ENCODE measurements around the gene HBD. TPM values are rescaled to one million over a fixed set of nuclear protein-coding genes. Genes with fewer than 3 reads are reported as not detected.

Gene HBD
- total and polyA plus RNA-seq, 9 of the 15 experiments (the other 6 are each of a cell fraction or from before 2014, with no cell fraction given), result 11.8 to 169 (median 36.0) TPM

DNA sequence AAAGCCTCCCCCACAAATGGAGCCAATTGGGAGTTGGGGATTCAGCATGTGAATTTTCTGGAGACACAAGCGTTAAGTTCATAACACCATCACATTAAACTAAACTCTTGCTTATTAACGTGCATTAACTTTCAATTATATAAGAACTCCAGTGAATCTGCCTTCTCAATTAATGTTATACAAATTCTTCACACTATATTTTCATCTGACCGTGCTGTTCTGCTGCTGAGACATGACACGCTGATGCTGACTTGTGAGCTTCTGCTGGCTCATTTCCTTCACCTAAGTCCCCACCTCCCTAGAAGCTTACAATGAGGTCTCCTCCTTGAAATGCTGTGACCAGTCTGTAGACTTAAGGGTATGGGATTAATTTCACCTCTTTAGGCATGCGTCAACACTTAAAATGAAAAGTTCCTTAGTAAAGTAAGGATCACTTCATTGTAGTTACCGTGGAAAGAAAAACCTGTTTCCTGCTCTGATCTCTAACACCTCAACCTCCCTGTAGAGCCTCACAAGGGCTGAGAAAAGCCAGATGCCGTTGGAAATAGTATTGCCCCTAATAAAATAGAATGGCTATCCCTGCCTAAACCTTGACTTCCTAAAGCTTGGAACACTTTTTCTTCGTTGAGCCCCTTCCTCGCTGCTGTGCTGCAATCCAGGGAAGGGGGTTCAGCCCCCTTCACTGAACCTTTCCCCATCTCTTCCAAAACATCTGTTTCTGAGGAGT, 18.1 kb upstream of the HBD start:
- in situ Hi-C loops (cut with MboI) (no loop called here), intact Hi-C loops (cut with micrococcal nuclease) (loop anchor here (2.0 kb wide), 1 partner anchor 36 kb away; no protein-coding TSS in a partner anchor)
- peak overlapping the region; percentile 73 for H3K27ac ChIP-seq (ENCODE audit: extremely low read depth, low read depth, low read length)
- no peak for FAIRE-seq
- peaks cover 4% of the 10 kb centered on the region; the same call in 1 of the 2 replicates for H4K20me1 ChIP-seq (replicated peaks; ENCODE audit: control insufficient read depth, insufficient read depth, low read length)
- H3K79me2 ChIP-seq (ENCODE audit: control insufficient read depth, insufficient read depth, low read length), result peaks cover 79% of the 10 kb centered on the region
- WGBS (ENCODE audit: insufficient coverage, low coverage, missing lambda C conversion rate), result 4% methylated on average over 9 of the region's 9 CpGs
- POLR2A ChIA-PET, result interaction anchor here (0.6 to 6.9 kb wide), 7 partner anchors 10 to 1569 kb away, joined by 3 to 30 read pairs (median 6); partner anchors contain the start of gene HBE1
- peaks cover 11 to 20% of the 10 kb centered on the region in 2 experiments for H3K4me1 ChIP-seq (replicated peaks in 1 of 2; ENCODE audit: control insufficient read depth in 2 of 2, insufficient read depth in 2 of 2, low read length in 2 of 2)
- H3K9me1 ChIP-seq (ENCODE audit: control insufficient read depth, insufficient read depth, low read length), result no peaks in the 10 kb centered on the region
- CTCF ChIA-PET (ENCODE audit: low intra/inter-chr PET ratio), result no interaction called here
- no TSS peak for BruUV-seq (replicated peaks)
- H3K36me3 ChIP-seq (ENCODE audit: control insufficient read depth, insufficient read depth, low read length), result peaks cover 27% of the 10 kb centered on the region
- H3K4me3 ChIP-seq, result peak overlapping the region; percentile 58
- H3K9ac ChIP-seq (ENCODE audit: insufficient read depth in 1 of 2, low read depth in 2 of 2, low read length in 2 of 2), result peak overlapping the region; percentile 70 to 86
- no peaks in the 10 kb centered on the region for H3K27me3 ChIP-seq (ENCODE audit: control insufficient read depth in 2 of 2, insufficient read depth in 2 of 2, low read length in 2 of 2)
- 0 out of 3 replicates have a peak, but pooled peaks have one; percentile 4 for ATAC-seq
- no peak overlapping the region; the same call in 1 of the 2 replicates for H2AFZ ChIP-seq (ENCODE audit: low read depth, low read length)
- H3K4me2 ChIP-seq (ENCODE audit: insufficient read depth, low read length), result peak overlapping the region; percentile 94
- no peaks in the 10 kb centered on the region for H3K9me3 ChIP-seq (replicated peaks; ENCODE audit: control insufficient read depth, insufficient read depth, low read depth, low read length)
- DNase-seq (ENCODE audit: extremely low read depth in 1 of 4, low spot score in 3 of 4), result peak in 3 of 4 experiments; percentile 46 to 72 (median 59)
- TF ChIP-seq STAG1 (CRISPR knock-in tag; IDR thresholded peaks at IDR 0.05; ENCODE audit: borderline replicate concordance), result no peak
- TF ChIP-seq, protein P1, sequence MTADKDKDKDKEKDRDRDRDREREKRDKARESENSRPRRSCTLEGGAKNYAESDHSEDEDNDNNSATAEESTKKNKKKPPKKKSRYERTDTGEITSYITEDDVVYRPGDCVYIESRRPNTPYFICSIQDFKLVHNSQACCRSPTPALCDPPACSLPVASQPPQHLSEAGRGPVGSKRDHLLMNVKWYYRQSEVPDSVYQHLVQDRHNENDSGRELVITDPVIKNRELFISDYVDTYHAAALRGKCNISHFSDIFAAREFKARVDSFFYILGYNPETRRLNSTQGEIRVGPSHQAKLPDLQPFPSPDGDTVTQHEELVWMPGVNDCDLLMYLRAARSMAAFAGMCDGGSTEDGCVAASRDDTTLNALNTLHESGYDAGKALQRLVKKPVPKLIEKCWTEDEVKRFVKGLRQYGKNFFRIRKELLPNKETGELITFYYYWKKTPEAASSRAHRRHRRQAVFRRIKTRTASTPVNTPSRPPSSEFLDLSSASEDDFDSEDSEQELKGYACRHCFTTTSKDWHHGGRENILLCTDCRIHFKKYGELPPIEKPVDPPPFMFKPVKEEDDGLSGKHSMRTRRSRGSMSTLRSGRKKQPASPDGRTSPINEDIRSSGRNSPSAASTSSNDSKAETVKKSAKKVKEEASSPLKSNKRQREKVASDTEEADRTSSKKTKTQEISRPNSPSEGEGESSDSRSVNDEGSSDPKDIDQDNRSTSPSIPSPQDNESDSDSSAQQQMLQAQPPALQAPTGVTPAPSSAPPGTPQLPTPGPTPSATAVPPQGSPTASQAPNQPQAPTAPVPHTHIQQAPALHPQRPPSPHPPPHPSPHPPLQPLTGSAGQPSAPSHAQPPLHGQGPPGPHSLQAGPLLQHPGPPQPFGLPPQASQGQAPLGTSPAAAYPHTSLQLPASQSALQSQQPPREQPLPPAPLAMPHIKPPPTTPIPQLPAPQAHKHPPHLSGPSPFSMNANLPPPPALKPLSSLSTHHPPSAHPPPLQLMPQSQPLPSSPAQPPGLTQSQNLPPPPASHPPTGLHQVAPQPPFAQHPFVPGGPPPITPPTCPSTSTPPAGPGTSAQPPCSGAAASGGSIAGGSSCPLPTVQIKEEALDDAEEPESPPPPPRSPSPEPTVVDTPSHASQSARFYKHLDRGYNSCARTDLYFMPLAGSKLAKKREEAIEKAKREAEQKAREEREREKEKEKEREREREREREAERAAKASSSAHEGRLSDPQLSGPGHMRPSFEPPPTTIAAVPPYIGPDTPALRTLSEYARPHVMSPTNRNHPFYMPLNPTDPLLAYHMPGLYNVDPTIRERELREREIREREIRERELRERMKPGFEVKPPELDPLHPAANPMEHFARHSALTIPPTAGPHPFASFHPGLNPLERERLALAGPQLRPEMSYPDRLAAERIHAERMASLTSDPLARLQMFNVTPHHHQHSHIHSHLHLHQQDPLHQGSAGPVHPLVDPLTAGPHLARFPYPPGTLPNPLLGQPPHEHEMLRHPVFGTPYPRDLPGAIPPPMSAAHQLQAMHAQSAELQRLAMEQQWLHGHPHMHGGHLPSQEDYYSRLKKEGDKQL (CRISPR knock-in tag; IDR thresholded peaks at IDR 0.05; ENCODE audit: borderline replicate concordance), result no peak
- TF ChIP-seq ZNF408 (CRISPR knock-in tag; IDR thresholded peaks at IDR 0.05; ENCODE audit: low read depth), result no peak
- no peak for TF ChIP-seq NR1H2 (CRISPR knock-in tag; IDR thresholded peaks at IDR 0.05)
- TF ChIP-seq DDX20 (tag; IDR thresholded peaks at IDR 0.05; ENCODE audit: low read depth), result no peak
- TF ChIP-seq, protein P2, sequence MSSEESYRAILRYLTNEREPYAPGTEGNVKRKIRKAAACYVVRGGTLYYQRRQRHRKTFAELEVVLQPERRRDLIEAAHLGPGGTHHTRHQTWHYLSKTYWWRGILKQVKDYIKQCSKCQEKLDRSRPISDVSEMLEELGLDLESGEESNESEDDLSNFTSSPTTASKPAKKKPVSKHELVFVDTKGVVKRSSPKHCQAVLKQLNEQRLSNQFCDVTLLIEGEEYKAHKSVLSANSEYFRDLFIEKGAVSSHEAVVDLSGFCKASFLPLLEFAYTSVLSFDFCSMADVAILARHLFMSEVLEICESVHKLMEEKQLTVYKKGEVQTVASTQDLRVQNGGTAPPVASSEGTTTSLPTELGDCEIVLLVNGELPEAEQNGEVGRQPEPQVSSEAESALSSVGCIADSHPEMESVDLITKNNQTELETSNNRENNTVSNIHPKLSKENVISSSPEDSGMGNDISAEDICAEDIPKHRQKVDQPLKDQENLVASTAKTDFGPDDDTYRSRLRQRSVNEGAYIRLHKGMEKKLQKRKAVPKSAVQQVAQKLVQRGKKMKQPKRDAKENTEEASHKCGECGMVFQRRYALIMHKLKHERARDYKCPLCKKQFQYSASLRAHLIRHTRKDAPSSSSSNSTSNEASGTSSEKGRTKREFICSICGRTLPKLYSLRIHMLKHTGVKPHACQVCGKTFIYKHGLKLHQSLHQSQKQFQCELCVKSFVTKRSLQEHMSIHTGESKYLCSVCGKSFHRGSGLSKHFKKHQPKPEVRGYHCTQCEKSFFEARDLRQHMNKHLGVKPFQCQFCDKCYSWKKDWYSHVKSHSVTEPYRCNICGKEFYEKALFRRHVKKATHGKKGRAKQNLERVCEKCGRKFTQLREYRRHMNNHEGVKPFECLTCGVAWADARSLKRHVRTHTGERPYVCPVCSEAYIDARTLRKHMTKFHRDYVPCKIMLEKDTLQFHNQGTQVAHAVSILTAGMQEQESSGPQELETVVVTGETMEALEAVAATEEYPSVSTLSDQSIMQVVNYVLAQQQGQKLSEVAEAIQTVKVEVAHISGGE (CRISPR knock-in tag; IDR thresholded peaks at IDR 0.05), result no peak
- TF ChIP-seq, protein P3, sequence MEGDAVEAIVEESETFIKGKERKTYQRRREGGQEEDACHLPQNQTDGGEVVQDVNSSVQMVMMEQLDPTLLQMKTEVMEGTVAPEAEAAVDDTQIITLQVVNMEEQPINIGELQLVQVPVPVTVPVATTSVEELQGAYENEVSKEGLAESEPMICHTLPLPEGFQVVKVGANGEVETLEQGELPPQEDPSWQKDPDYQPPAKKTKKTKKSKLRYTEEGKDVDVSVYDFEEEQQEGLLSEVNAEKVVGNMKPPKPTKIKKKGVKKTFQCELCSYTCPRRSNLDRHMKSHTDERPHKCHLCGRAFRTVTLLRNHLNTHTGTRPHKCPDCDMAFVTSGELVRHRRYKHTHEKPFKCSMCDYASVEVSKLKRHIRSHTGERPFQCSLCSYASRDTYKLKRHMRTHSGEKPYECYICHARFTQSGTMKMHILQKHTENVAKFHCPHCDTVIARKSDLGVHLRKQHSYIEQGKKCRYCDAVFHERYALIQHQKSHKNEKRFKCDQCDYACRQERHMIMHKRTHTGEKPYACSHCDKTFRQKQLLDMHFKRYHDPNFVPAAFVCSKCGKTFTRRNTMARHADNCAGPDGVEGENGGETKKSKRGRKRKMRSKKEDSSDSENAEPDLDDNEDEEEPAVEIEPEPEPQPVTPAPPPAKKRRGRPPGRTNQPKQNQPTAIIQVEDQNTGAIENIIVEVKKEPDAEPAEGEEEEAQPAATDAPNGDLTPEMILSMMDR (IDR thresholded peaks at IDR 0.05 in 2 of 3, conservative IDR thresholded peaks at IDR 0.05 in 1 of 3; ENCODE audit: insufficient read depth in 2 of 3, low read depth in 1 of 3, low read length in 3 of 3), result no peak
- no peak for TF ChIP-seq SPI1 (IDR thresholded peaks at IDR 0.05; ENCODE audit: borderline replicate concordance, low read depth, low read length)

Measured in K562 (cell line).